ENCODE data around the gene MPPED1.

- TF ChIP-seq CTCF (conservative IDR thresholded peaks at IDR 0.05) (no peak), EZH2 (IDR thresholded peaks at IDR 0.05; ENCODE audit: low read depth) (no peak)
Observed at GRCh38 chr22:43399980-43400358, 11.8 kb upstream of the MPPED1 start.
